DOHH2 (cell line): Measurements from ENCODE around the gene PIGQ.

Experiments used
- H3F3A ChIP-seq: fragments of 200-600 bp; sonication (generic), shearing (Covaris generic); 2 replicates; pipeline ENCODE4 v1.6.0; 2016; ENCODE audit warnings: antibody characterized with exemption, mild to moderate bottlenecking; ENCODE audit not compliant: control insufficient read depth, insufficient read depth
- H3K27ac ChIP-seq: fragments of 200-600 bp; sonication (generic); 2 replicates; pipeline ENCODE4 v1.5.1; 2014; ENCODE audit warnings: low read depth, mild to moderate bottlenecking, low read length, moderate library complexity
- H3K27me3 ChIP-seq: fragments of 200-600 bp; sonication (generic); 2 replicates; pipeline ENCODE4 v1.6.1; 2014; ENCODE audit warnings: mild to moderate bottlenecking, low read length, mixed read lengths; ENCODE audit not compliant: control insufficient read depth
- H3K36me3 ChIP-seq: fragments of 200-600 bp; sonication (generic); 2 replicates; pipeline ENCODE4 v1.6.1; 2014; ENCODE audit warnings: mild to moderate bottlenecking, low read length, moderate library complexity, mixed read lengths; ENCODE audit not compliant: control insufficient read depth
- H3K4me1 ChIP-seq: fragments of 200-600 bp; sonication (generic); 2 replicates; pipeline ENCODE4 v1.6.1; 2014; ENCODE audit warnings: mild to moderate bottlenecking, low read length, mixed read lengths; ENCODE audit not compliant: control insufficient read depth
- H3K4me2 ChIP-seq: fragments of 200-600 bp; sonication (generic); 2 replicates; pipeline ENCODE4 v1.6.0; 2014; ENCODE audit warnings: mild to moderate bottlenecking, low read length, moderate library complexity
- H3K4me3 ChIP-seq: fragments of 200-600 bp; sonication (generic); 2 replicates; pipeline ENCODE4 v1.5.1; 2014; ENCODE audit warnings: mild to moderate bottlenecking, low read length, mixed read lengths
- H3K79me2 ChIP-seq: fragments of 200-600 bp; sonication (generic); 2 replicates; pipeline ENCODE4 v1.6.1; 2014; ENCODE audit warnings: mild to moderate bottlenecking, low read length, mixed read lengths; ENCODE audit not compliant: control insufficient read depth
- H3K9me2 ChIP-seq: fragments of 200-600 bp; sonication (generic); replicated peaks from 2 replicates; pipeline ENCODE4 v1.6.1; 2014; ENCODE audit warnings: mild to moderate bottlenecking, low read length, mixed read lengths; ENCODE audit not compliant: control insufficient read depth
- H3K9me3 ChIP-seq: fragments of 200-600 bp; sonication (generic); 2 replicates; pipeline ENCODE4 v1.6.1; 2014; ENCODE audit warnings: antibody characterized with exemption, low read length, mixed read lengths; ENCODE audit not compliant: control insufficient read depth, insufficient read depth
- H4K20me1 ChIP-seq: fragments of 200-600 bp; sonication (generic); 2 replicates; pipeline ENCODE4 v1.6.0; 2014; ENCODE audit warnings: low read depth, mild to moderate bottlenecking, antibody characterized with exemption, low read length, moderate library complexity; ENCODE audit not compliant: control insufficient read depth, insufficient read depth
- EZH2phosphoT487 ChIP-seq: fragments of 200-600 bp; sonication (generic); IDR thresholded peaks from 2 replicates; pipeline ENCODE4 v1.6.1; 2017; ENCODE audit warnings: borderline replicate concordance, mild to moderate bottlenecking, antibody characterized with exemption, low read length, moderate library complexity, mixed read lengths
- TF ChIP-seq, protein P1 (sequence below): fragments of 200-600 bp; sonication (generic); IDR thresholded peaks from one replicate; pipeline ENCODE4 v1.5.1; 2014; ENCODE audit warnings: antibody characterized with exemption, mild to moderate bottlenecking, low read depth, low read length; ENCODE audit not compliant: poor library complexity, severe bottlenecking

PIGQ gene

DNA sequence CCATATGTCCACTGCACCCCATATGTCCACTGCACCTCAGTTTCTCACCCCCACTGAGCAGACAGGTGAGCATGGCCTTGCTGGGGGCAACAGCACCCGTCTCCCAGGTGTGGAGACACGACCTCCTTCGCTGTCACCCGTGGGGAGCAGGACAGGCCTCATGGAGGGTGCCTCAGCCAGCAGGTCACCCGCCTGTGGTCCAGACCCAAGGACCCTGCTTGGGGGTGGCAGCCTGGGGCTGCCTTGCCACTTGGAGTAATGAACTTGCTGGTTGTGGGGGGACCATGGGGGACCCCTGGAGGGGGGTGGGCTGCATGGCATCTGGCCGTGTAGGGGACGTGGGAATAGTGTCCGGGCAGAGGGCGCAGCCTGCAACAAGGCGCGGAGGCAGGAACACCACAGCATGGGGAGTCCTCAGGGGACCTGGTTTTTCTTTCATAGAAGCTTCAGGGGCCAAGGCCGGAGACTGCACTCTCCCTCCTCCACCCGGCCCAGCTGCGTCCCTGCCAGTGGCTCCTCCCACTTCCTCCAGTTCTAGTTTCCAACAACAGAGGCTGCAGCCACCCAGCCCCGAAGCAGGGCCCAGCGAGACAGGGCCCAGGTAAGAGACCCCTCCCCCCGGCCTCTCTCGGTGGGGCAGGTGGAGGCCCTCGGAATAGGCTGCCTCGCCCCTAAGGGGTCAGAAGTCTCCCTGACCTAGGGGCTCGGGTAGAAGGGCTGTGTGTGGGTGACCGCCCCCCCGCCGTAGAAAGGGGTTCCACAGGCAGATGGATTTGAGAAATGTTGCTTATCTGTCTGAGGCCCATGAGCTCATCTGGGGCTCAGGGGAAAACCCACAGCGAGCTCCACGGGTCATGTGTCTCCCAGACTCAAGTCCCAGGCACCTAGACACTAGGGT is 3.0 kb upstream of the PIGQ start, which contains the start of gene NHLRC4:
TSS of gene NHLRC4 (plus strand) at position 531 of the 898 bp plus-strand sequence. CDS start 1,043 bp downstream, outside the sequence.
- Histone ChIP-seq H3K27me3 (no peaks in the 10 kb centered on the region), H3K4me3 (peak within 1 kb of the TSS; percentile 59), H4K20me1 (no peaks in the 10 kb centered on the region), H3K4me2 (peak within 1 kb of the TSS; percentile 74), H3K79me2 (peaks cover 16% of the 10 kb centered on the region), H3K9me2 (no peaks in the 10 kb centered on the region), H3K9me3 (no peaks in the 10 kb centered on the region), H3K36me3 (no peaks in the 10 kb centered on the region), H3K27ac (peak within 1 kb of the TSS; percentile 62), H3F3A (no peaks in the 10 kb centered on the region), H3K4me1 (peaks cover 32% of the 10 kb centered on the region)
- TF ChIP-seq, protein P1, sequence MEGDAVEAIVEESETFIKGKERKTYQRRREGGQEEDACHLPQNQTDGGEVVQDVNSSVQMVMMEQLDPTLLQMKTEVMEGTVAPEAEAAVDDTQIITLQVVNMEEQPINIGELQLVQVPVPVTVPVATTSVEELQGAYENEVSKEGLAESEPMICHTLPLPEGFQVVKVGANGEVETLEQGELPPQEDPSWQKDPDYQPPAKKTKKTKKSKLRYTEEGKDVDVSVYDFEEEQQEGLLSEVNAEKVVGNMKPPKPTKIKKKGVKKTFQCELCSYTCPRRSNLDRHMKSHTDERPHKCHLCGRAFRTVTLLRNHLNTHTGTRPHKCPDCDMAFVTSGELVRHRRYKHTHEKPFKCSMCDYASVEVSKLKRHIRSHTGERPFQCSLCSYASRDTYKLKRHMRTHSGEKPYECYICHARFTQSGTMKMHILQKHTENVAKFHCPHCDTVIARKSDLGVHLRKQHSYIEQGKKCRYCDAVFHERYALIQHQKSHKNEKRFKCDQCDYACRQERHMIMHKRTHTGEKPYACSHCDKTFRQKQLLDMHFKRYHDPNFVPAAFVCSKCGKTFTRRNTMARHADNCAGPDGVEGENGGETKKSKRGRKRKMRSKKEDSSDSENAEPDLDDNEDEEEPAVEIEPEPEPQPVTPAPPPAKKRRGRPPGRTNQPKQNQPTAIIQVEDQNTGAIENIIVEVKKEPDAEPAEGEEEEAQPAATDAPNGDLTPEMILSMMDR = no peak
- TF ChIP-seq EZH2phosphoT487 = no peak

DNA sequence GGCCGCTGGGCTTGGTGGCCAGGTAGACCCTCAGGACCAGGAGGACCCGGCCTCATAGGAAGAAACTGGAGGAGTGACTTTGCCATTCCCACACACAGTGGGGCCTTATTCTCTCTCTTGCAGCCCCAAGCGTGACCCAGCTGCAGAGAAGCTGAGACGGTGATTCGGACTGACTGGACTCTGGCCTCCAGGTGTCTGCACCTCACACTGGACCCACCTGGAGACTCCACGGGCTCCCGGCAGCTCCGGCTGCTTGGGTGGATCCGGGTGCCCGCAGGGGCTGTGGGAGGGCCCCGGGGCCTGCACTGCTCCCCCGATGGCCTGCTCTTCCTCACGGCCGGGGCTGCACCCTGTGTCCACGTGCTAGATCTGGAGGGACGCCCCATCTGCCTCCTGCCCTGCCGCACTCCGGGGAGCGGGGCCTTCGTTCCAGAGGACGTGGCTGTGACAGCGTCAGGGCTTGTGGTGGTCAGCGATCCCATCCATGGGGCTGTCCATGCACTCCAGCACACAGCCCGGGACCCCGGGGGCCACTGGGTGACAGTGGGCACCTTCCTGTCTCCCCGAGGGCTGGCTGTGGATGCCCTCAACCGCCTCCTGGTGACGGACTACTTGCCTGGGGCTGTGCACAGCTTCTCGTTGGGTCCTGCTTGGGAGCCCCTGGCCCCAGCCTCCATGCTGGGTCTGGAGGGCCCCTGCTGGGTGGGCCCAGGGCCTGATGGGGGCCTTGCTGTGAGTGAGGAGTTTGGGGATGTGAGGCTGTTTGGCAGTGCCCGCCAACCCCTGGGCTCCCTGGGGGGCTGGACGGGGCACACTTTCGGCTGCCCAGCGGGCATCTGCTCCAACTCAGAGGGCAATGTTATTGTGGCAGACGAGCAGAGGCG is 2.2 kb upstream of the PIGQ start:
- Histone ChIP-seq H3K4me1 (peaks cover 32% of the 10 kb centered on the region), H3K4me2 (peak overlapping the region; percentile 74), H3K27me3 (no peaks in the 10 kb centered on the region), H3K27ac (peak overlapping the region; percentile 62), H3K4me3 (peak overlapping the region; percentile 59), H3K79me2 (peaks cover 19% of the 10 kb centered on the region), H3K36me3 (no peaks in the 10 kb centered on the region), H4K20me1 (no peaks in the 10 kb centered on the region), H3F3A (no peaks in the 10 kb centered on the region), H3K9me2 (no peaks in the 10 kb centered on the region), H3K9me3 (no peaks in the 10 kb centered on the region)
- no peak for TF ChIP-seq EZH2phosphoT487
- TF ChIP-seq, protein P1 = no peak

GRCh38 chr16:568401-569258 is 1.1 kb upstream of the PIGQ start:
- peaks cover 19% of the 10 kb centered on the region for H3K79me2 ChIP-seq
- no peaks in the 10 kb centered on the region for H3K9me3 ChIP-seq
- peak overlapping the region; percentile 82 for H3K4me3 ChIP-seq
- TF ChIP-seq, protein P1 = no peak
- TF ChIP-seq EZH2phosphoT487 = no peak
- H3F3A ChIP-seq = no peaks in the 10 kb centered on the region
- no peak overlapping the region for H3K27ac ChIP-seq
- peaks cover 32% of the 10 kb centered on the region for H3K4me1 ChIP-seq
- no peaks in the 10 kb centered on the region for H3K27me3 ChIP-seq
- H4K20me1 ChIP-seq = no peaks in the 10 kb centered on the region
- H3K4me2 ChIP-seq = peak overlapping the region; percentile 96
- H3K9me2 ChIP-seq = no peaks in the 10 kb centered on the region
- no peaks in the 10 kb centered on the region for H3K36me3 ChIP-seq
